GM19193 (cell line): ENCODE results near the gene SLC39A11.

Experiments used
- POLR2A ChIP-seq: IDR thresholded peaks from 4 replicates; pipeline ENCODE4 v1.6.1; 2011; ENCODE audit not compliant: insufficient read depth, insufficient read length; ENCODE audit errors: extremely low read depth

The SLC39A11 gene

DNA sequence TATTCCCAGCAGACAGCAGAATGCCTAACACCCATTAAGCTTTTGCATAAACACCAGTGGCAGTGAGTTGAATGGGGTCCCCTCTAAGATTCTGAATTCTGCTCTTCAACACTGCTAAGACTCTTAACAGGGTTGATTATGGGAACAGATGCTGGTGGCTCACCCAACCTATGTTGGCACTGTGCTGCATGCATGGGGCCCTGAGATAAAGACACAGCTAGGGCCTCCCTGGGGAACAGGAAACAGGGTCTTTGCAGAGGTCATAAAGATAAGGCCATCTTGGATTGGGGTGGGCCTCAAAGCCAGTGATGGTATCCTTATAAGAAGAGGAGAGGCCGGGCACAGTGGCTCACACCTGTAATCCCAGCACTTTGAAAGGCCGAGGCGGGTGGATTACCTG lies 190.8 kb downstream of the SLC39A11 start:
- TF ChIP-seq POLR2A: no peak

DNA sequence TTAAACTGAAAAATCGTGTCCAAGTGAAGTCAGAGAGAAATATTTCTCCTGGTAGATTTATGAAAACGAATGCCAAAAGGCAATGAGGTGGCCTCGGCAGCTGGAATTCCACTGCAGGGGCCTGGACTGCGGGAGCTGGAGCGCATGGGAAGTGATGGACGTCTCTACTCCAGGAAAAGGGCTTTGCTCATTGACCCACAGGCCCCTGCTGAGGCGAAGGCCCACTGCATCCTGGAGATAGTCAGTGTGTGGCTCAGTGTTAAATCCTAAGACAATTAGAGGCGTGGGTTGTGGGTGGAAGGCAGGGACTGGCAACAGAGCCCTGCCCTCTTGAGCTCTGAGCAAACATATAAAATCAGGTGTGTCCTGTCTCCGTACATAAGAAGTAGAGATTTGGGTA lies 191.4 kb downstream of the SLC39A11 start:
- TF ChIP-seq POLR2A: no peak

DNA sequence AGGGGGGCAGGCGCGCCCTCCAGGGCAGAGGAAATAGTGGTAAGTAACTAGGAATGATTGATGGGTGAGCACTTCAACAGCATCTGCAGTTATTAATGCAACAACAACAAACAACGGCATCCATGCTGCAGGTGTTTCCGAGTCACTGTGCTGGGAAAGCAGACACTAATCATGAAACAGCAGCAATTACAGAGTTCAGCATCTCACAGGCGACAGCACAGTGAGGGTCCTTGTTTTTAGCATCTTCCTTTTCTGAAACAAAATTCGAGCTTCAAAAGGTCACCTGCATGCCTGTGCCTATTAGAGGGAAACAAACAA lies 191.9 kb downstream of the SLC39A11 start:
- TF ChIP-seq POLR2A: no peak

DNA sequence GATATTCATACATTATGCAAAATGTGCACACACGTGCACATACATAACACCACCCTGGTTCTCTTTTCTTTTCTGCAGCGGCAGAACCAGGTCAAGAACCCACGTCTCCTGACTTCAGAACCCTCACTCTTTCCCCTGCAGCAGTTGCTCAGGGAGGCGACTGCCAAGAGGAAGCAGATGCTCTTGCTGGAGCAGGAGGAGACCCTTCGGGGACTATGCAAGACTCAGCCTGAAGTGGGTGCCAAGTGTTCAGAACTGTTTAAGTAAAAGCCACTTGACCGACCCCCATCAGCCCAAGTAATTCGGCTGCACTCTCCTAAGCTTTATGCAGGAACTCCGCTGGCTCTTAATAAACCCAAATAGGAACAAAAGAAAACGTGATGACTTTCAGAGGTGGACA lies 193.8 kb downstream of the SLC39A11 start:
- no peak for TF ChIP-seq POLR2A

DNA sequence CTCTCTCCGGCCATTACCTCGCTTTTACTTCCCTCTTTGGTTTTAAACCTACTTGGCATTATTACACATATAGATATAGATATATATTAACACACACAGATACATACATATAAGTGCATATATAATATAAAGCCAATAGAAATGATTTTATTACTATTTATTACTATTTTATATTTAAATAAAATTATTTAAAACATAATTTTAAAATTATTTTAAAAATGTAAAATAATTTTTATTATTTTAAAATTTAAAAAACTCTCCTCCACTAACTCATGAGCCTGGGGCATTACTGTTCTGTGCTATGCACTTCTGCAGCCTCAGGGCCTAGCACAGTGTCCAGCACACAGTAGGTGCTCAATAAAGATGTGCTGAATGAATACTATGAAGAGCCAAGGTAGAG lies 200.9 kb downstream of the SLC39A11 start:
- no peak for TF ChIP-seq POLR2A

DNA sequence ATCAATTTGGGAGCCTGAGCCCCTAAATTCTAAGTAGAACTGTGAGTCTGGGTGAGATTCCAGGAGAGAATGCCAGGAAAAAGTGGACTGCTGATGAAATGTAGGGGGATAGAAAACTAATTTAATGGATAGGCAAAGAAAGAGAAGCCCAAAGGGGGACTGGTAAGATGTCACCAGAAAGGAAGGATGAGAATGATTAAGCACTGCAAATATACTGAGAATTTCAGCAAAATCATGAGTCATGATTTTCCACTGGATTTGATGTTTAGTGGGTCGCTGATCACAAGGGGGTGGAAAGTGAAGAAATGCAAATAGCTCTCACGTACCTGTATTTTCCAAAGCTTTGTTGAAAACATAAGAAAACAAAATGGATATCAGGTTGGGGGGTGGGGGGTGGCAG lies 201.8 kb downstream of the SLC39A11 start:
- TF ChIP-seq POLR2A: no peak

DNA sequence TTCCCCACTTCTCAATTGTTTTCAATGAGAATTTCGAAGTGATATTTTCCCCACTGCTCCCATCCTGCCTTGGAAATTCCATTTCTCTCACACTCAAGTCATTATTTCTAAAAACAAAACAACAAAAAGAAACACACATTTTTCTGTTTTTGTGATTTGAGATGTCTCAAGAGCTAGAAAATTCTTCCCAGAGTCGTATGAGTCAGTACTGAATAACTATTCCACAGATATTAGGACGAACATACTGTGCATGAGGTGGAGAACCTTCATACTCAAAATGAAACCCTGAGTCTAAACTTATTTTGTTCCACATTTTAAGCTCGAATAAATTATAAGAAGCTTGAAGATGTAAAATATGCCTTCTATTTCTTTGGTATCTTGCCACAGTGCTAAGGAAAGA lies 204.6 kb downstream of the SLC39A11 start:
- no peak for TF ChIP-seq POLR2A

DNA sequence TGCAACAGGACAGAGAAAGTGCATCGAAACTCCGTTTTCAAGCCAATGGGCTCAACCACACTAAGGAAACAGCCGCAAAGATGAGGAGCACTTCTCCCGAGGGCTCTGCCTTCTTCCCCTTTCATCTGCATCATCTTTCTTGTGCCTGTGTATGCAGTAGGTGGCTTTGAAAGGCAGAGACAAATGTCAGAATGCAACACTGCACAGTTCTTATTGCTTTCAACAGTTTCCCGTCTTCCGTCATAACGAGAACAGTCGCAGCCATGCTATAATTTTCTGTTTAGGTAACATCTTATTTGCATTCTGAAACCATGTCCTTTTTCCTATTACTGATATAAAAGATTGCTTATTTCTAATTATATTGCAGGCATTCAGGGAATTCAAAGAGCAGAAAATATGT lies 205.2 kb downstream of the SLC39A11 start:
- no peak for TF ChIP-seq POLR2A

DNA sequence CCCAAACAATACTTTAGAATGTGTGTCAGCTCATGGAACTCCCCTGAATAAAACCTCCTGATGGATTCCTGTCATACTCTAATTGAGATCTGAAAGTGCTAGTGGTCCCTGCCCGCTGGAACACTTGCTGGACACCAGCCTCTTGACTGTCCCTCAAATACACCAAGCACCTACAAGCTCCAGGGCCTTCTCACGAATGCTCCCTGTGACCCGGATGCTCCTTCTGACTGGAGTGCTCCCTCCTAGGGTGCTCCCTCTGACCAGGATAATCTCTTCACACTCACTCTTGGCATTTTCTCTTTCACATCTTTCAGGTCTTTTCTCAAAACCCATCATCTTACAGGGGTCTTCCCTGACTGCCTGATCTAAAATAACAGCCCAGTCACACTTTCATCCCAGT lies 205.9 kb downstream of the SLC39A11 start:
- TF ChIP-seq POLR2A: no peak

DNA sequence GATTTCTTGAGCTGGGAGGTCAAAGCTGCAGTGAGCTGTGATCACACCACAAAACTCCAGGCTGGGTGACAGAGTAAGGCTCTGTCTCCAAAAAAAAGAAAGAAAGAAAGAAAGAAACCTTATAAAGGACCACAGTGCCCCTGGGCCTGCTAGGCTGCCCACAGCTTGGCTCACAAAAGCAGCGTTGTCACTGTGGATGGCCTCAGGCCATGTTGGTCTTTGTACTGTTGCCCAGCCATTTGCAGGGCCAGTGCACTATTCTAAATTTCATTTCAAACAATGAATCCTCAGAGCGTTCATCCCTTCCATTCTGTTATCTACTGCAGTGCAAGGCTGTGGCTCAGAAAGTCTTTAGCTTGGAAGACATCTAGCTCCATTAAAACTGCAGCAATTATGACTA lies 208.4 kb downstream of the SLC39A11 start:
- TF ChIP-seq POLR2A: no peak

DNA sequence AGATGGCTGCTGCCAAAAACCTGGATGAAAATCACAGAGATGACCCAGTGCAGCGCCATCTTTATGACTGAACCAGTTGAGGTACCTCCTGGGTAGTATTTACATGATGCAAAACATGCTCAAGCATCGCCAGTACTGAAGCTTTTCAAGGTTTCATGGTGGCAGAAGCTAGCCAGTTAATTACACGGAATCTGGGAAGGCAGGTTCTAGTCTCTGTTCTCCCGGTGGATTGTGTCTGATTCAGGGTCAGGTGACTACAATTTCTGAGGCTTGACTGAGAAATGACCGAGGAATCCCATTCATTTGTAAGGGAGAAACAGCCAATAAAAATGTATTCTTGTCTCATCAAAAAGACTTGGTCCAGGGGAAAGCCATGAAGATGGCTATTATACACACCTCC lies 209.1 kb downstream of the SLC39A11 start:
- no peak for TF ChIP-seq POLR2A

DNA sequence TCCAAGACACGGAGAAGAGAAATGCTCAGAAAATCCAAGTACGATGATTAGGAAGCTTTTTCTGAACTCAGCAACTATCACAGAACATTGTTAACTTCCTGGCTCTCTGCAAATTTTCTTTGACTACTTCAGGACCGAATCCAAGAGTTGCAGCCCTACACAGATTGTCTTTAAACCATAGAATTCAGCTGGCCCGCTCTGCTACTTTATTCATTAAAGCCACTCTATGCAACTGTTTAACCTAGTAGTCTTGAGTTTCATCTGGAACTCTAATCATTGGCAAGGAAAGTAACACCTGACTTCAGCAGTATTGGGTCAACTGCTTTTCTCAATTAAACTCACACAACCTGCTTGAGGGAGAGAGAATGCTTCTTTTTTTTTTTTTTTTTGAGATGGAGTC lies 210.1 kb downstream of the SLC39A11 start:
- no peak for TF ChIP-seq POLR2A

DNA sequence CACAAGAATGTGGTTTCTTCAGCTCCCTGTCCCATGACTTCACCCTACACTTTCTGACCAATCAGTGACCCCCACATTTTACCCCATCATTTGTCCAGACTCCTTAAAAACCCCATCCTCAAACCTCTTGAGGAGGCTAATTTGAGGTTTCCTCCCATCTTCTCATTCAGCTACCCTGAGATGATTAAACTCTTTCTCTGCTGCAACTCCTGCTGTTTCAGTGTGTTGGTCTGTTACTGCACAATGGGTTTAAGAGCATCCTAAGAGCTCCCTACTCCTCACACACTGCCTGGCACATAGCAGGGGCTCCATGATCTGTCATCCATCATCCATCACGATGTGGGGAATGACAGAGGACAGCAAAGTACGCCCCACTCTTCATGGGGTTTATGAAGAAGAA lies 212.6 kb downstream of the SLC39A11 start:
- no peak for TF ChIP-seq POLR2A

DNA sequence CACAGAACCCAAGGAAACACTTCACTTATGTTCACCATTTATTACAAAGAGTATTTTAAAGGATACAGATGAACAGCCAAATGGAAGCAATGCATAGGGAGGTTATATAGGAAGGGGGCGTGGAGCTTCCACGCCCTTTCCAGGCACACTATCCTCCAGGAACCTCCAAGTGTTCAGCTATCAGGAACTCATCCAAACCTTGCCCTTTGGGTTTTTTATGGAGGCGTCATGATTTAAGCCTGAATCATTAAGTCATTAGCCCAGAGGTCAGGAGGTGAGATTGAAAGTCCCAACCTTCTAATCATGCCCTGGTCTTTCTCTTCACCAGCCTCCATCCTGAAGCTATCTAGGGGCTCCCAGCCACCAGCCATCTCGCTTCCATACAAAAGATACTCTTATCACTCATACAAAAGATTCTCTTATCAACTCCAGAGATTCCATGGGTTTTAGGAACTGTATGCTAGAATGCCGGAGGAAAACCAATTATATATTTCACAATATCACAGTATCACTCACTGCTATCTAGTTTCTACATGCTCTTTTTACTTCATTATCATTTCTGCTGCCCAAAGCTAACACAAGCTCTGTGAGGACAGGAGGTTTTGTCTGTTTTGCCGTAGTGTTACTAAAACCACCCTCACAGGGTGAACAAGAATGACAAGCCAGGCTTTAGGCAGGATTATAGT lies 213.4 kb downstream of the SLC39A11 start:
- no peak for TF ChIP-seq POLR2A

DNA sequence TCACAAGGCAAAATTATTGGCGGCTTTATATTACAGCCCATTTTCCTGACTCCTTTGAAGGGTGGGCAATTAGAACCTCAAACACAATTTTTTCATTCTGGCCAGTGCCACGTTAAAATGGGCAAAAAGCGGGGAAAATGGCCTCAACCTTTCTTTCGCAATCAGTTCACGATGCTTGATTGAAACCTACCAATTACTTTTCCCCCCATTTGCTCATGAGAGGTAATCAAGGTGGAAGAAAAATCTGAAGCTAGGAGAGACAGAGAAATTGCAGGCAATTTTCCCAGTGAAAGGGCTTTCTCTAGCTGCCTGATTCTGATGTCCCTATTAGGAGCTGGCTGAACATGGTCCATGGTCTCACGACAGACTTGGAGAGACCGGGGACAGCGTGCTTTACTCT lies 215.1 kb downstream of the SLC39A11 start:
- no peak for TF ChIP-seq POLR2A

DNA sequence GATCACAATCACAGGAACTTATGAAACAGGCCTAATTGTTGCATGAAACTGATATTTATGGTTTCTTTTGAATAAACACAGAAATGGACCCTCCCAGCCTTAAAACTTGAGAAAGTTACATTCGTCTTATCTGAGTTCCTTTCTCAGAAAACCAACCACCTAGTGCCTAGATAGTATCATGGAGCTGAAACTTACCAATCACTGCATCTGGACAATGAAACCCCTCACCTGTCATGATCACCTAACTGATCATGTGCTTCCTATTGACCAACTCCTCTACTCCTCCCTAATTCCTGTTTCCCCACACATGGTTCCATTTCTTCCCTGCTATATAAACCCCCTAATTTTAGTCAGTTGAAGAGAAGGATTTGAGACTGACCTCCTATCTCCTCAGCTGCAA lies 216.1 kb downstream of the SLC39A11 start:
- TF ChIP-seq POLR2A: no peak

DNA sequence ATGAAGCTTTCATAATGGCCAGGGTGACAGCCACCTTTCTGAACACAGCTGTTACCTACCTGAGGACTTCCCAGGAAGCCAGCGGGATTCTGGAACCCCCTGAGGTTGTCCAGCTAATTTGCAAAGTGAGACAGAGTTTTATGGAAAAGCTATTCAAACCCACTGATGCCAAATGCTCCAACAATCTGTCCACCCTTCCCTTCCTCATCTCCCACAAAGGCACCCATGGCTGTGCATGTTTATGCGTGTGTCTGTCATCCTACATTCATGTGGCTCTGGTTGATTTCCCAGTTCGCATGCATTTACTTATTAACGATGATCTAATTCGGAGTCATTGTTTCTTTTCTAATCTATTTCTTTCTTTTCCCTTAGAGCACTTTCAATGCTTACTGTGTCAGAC lies 217.1 kb downstream of the SLC39A11 start:
- no peak for TF ChIP-seq POLR2A
